Measurements from ENCODE around the gene KRT5. TPM values are rescaled to one million over a fixed set of nuclear protein-coding genes. Genes with fewer than 3 reads are reported as not detected.

The KRT5 gene
- total and polyA plus RNA-seq, 2 experiments from 2014 or later: not detected

GRCh38 chr12:52469853-52470252, 50.3 kb downstream of the KRT5 start (continued):
- no peak for TF ChIP-seq ETS1 (IDR thresholded peaks at IDR 0.05)
- TF ChIP-seq JUNB (IDR thresholded peaks at IDR 0.05; ENCODE audit: unreplicated experiment): no peak
- TF ChIP-seq ZNF114 (CRISPR knock-in tag; IDR thresholded peaks at IDR 0.05): no peak
- no peak for TF ChIP-seq POLR2AphosphoS5 (IDR thresholded peaks at IDR 0.05; ENCODE audit: low read depth)
- no peak for TF ChIP-seq ZNF331 (CRISPR knock-in tag; IDR thresholded peaks at IDR 0.05; ENCODE audit: low read depth)
- TF ChIP-seq CREB1 (CRISPR knock-in tag; IDR thresholded peaks at IDR 0.05; ENCODE audit: low read depth): no peak

GRCh38 chr12:52464897-52465296, 55.3 kb downstream of the KRT5 start:
- Histone ChIP-seq H3K36me3 (ENCODE audit: insufficient read depth) (no peaks in the 10 kb centered on the region), H3K79me2 (replicated peaks; ENCODE audit: insufficient read depth) (no peaks in the 10 kb centered on the region), H4K20me1 (replicated peaks; ENCODE audit: insufficient read depth) (no peaks in the 10 kb centered on the region), H3K4me2 (no peak overlapping the region), H3K27ac (ENCODE audit: low read depth) (no peak overlapping the region), H3K9me2 (ENCODE audit: insufficient read depth) (no peaks in the 10 kb centered on the region), H3K4me1 (ENCODE audit: insufficient read depth) (no peaks in the 10 kb centered on the region), H3K27me3 (ENCODE audit: insufficient read depth) (no peaks in the 10 kb centered on the region), H3F3A (replicated peaks; ENCODE audit: low read depth) (no peaks in the 10 kb centered on the region), H2AFZ (no peak overlapping the region), H3K4me3 (no peak overlapping the region)
- H3K27ac Mint-ChIP-seq: no peak overlapping the region
- H3K9me3 Mint-ChIP-seq: peaks cover 4% of the 10 kb centered on the region; the same call in 1 of the 3 replicates
- no peaks in the 10 kb centered on the region; the same call in 2 of the 3 replicates for H3K36me3 Mint-ChIP-seq (ENCODE audit: low read depth)
- DNase-seq (ENCODE audit: low spot score) (no peak), ATAC-seq (no peak)
- no peak overlapping the region for H3K4me3 Mint-ChIP-seq
- H3K27me3 Mint-ChIP-seq (ENCODE audit: insufficient read depth, low read depth, poor library complexity): no peaks in the 10 kb centered on the region
- TF ChIP-seq ETS1 (IDR thresholded peaks at IDR 0.05) (no peak), ZNF462 (CRISPR knock-in tag; IDR thresholded peaks at IDR 0.05) (no peak), NANOG (IDR thresholded peaks at IDR 0.05; ENCODE audit: borderline replicate concordance) (no peak), CREB1 (CRISPR knock-in tag; IDR thresholded peaks at IDR 0.05; ENCODE audit: low read depth) (no peak), STAT1 (IDR thresholded peaks at IDR 0.05; ENCODE audit: unreplicated experiment) (no peak), EZH2 (IDR thresholded peaks at IDR 0.05; ENCODE audit: low read depth, unreplicated experiment) (no peak), JUNB (IDR thresholded peaks at IDR 0.05; ENCODE audit: unreplicated experiment) (no peak), POLR2AphosphoS5 (IDR thresholded peaks at IDR 0.05; ENCODE audit: low read depth) (no peak), ZNF331 (CRISPR knock-in tag; IDR thresholded peaks at IDR 0.05; ENCODE audit: low read depth) (no peak)
- no peaks in the 10 kb centered on the region; the same call in 2 of the 3 replicates for H3K4me1 Mint-ChIP-seq
